ELR (cell line): Measurements from ENCODE around the gene FAM228A.
"Not testable (repeated sequence)": the region's sequence is repeated elsewhere in the genome, so short reads cannot be mapped to it uniquely, and the experiment has no call there.

ENCODE experiments used
- DNase-seq: peaks from one replicate; pipeline ENCODE4 v3.0.0-alpha.2; 2015; ENCODE audit warnings: low read depth

The FAM228A gene

GRCh38 chr2:24174851-24175277 lies at the start of gene FAM228A:
Gene FAM228A (plus strand): TSS chr2:24175053. CDS start chr2:24175481, 428 bp downstream.
- DNase-seq = no peak

GRCh38 chr2:24125956-24126355 lies 48.9 kb upstream of the FAM228A start:
- no peak for DNase-seq

- DNase-seq = no peak
Observed at GRCh38 chr2:24132543-24132942, 42.3 kb upstream of the FAM228A start.

GRCh38 chr2:24140305-24140704 lies 34.5 kb upstream of the FAM228A start:
- DNase-seq = not testable (repeated sequence)

- DNase-seq = no peak
Observed at GRCh38 chr2:24147364-24147763, 27.5 kb upstream of the FAM228A start.

GRCh38 chr2:24152413-24153197 lies 22.2 kb upstream of the FAM228A start:
- no peak for DNase-seq

- DNase-seq = no peak
Observed at GRCh38 chr2:24153478-24153877, 21.4 kb upstream of the FAM228A start.

- no peak for DNase-seq
Observed at GRCh38 chr2:24158131-24158530, 16.7 kb upstream of the FAM228A start.

- DNase-seq = no peak
Observed at GRCh38 chr2:24159708-24160107, 15.1 kb upstream of the FAM228A start.

GRCh38 chr2:24160761-24161160 lies 14.1 kb upstream of the FAM228A start:
- DNase-seq = no peak

GRCh38 chr2:24162494-24162893 lies 12.4 kb upstream of the FAM228A start:
- DNase-seq = no peak

GRCh38 chr2:24163186-24163585 lies 11.7 kb upstream of the FAM228A start:
- no peak for DNase-seq

GRCh38 chr2:24163601-24164000 lies 11.3 kb upstream of the FAM228A start:
- DNase-seq = no peak

- DNase-seq = peak; percentile 37
Observed at GRCh38 chr2:24164416-24164973, 10.4 kb upstream of the FAM228A start.

- no peak for DNase-seq
Observed at GRCh38 chr2:24169023-24169422, 5.8 kb upstream of the FAM228A start.

- no peak for DNase-seq
Observed at GRCh38 chr2:24175631-24176187, 856 bp downstream of the FAM228A start.

GRCh38 chr2:24176326-24176725 lies 1.5 kb downstream of the FAM228A start:
- no peak for DNase-seq

- DNase-seq = no peak
Observed at GRCh38 chr2:24179683-24180082, 4.8 kb downstream of the FAM228A start.

- DNase-seq = no peak
Observed at GRCh38 chr2:24181849-24182248, 7.0 kb downstream of the FAM228A start.

GRCh38 chr2:24182507-24182906 lies 7.7 kb downstream of the FAM228A start:
- no peak for DNase-seq

GRCh38 chr2:24183366-24184069 lies 8.7 kb downstream of the FAM228A start:
- DNase-seq = peak; percentile 8

GRCh38 chr2:24189551-24189950 lies 14.7 kb downstream of the FAM228A start:
- no peak for DNase-seq

- no peak for DNase-seq
Observed at GRCh38 chr2:24190503-24190902, 15.7 kb downstream of the FAM228A start.
